ENCODE measurements around the gene SET. TPM values are rescaled to one million over a fixed set of nuclear protein-coding genes. Genes with fewer than 3 reads are reported as not detected.

Gene SET
- total and polyA plus RNA-seq, 8 donors = 42.9 to 162 (median 125) TPM

- H3K9me3 ChIP-seq = no peaks in the 10 kb centered on the region
- no peaks in the 10 kb centered on the region for H3K27me3 ChIP-seq
- FAIRE-seq (no peak), DNase-seq (no peak), ATAC-seq (no peak)
- H3K27ac ChIP-seq = no peak overlapping the region
- H3K4me3 ChIP-seq = no peak overlapping the region
- H3K36me3 ChIP-seq = no peaks in the 10 kb centered on the region
- intact Hi-C loops (cut with DNase I) = no loop called here
- TF ChIP-seq CTCF (IDR thresholded peaks at IDR 0.05) = no peak
- no peaks in the 10 kb centered on the region for H3K4me1 ChIP-seq
- WGBS, 2 donors = 92% methylated on average over 22 of the region's 22 CpGs
These were observed 31.9 kb downstream of the SET start for GRCh38 chr9:128720841-128721486.

DNA sequence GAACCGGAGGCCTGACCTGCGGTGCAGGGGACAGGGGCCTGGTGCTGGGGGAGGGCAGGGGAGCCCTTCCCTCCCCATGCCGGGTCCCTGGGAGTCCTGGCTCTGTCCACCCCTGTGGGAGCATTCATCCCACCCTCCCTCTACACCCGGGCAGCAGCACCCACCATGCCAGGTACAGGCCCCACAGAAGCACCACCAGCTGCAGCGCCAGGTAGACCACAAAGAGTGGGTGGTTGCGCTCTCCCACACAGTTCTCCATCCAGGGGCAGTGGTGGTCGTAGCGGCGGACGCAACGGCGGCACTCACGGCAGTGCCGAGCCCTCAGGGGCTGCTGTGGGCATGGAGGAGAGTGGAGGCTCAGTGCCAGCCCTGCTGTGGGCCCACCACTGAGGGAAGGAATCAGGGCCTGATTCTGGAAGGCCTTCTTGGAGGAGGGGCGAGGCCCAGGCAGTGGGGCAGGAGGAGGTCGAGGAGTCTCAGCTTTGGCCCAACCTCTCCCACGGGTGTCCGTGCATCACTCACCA is 32.5 kb downstream of the SET start:
- Histone ChIP-seq H3K4me1 (no peaks in the 10 kb centered on the region), H3K27ac (no peak overlapping the region), H3K36me3 (no peaks in the 10 kb centered on the region), H3K9me3 (no peaks in the 10 kb centered on the region), H3K4me3 (no peak overlapping the region), H3K27me3 (no peaks in the 10 kb centered on the region)
- ATAC-seq = no peak
- WGBS, 2 donors = 90 to 93% methylated on average over 16 to 18 of the region's 18 CpGs
- DNase-seq = peak in 1 of 6 donors; percentile 36
- no peak for TF ChIP-seq CTCF (IDR thresholded peaks at IDR 0.05)
- FAIRE-seq = no peak
- intact Hi-C loops (cut with DNase I) = no loop called here

DNA sequence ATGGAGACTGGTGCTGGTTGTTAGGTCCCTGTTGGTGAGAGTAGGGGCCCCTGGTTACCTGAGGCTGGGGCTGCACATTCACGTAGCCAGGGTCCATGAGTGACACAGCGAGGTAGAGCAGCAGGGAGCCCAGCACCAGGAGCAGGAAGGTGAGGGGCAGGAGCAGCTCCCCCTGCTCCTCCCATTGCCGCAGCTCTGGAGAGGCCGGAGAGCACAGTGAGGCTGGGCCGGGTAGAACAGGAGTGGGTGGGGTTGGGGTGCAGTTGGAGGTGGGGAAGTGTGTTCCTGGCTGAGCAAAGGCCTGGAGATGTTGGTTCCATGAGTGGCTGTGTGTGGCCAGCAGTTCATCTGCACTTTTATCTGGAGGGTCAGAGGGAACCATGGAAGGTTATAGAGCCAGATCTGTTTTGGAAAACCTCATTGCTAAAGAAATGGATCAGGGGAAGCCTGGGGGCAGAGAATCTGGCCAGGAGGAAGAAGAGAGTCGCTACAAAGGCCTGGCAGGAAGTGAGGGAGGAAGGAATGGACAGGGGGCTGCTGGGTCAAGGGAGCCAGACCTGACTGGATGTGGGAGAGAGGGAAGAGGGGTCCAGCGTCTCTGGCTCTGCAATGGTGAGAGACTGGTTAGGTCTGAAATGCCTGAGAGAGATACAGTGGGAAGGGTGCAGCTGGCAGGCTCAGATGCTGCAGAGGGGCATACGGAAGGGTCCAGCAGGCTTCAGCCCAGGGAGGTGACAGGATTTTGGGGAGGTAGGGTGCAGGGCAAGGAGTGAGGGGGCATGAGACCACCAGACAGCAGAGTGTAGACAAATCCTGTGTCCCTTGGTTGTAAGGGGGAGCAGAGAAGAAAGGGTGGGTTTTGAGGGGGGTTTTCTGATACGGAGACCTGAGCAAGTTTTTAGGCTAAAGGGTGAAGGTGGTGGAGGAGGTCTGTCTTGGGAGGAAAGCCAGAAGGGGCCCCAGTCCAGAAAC is 33.6 kb downstream of the SET start:
- Histone ChIP-seq H3K4me3 (no peak overlapping the region), H3K4me1 (no peaks in the 10 kb centered on the region), H3K27ac (no peak overlapping the region), H3K27me3 (no peaks in the 10 kb centered on the region), H3K36me3 (no peaks in the 10 kb centered on the region), H3K9me3 (no peaks in the 10 kb centered on the region)
- no peak for FAIRE-seq
- ATAC-seq = no peak
- intact Hi-C loops (cut with DNase I) = no loop called here
- 58 to 60% methylated on average over 9 of the region's 9 CpGs for WGBS, 2 donors
- TF ChIP-seq CTCF (IDR thresholded peaks at IDR 0.05) = no peak
- peak in 1 of 6 donors; percentile 28 for DNase-seq

GRCh38 chr9:128723352-128723865 is 34.4 kb downstream of the SET start:
- H3K27me3 ChIP-seq = no peaks in the 10 kb centered on the region
- peak overlapping the region; percentile 51 to 77 (median 60) for H3K4me3 ChIP-seq
- DNase-seq = peak in 2 of 6 donors; percentile 45 to 52
- no peaks in the 10 kb centered on the region for H3K36me3 ChIP-seq
- no peaks in the 10 kb centered on the region for H3K4me1 ChIP-seq
- H3K27ac ChIP-seq = peak overlapping the region; percentile 43 to 66 (median 55)
- intact Hi-C loops (cut with DNase I) = no loop called here
- 27 to 32% methylated on average over 7 of the region's 7 CpGs for WGBS, 2 donors
- H3K9me3 ChIP-seq = no peaks in the 10 kb centered on the region
- no peak for FAIRE-seq
- TF ChIP-seq CTCF (IDR thresholded peaks at IDR 0.05) = no peak
- no peak for ATAC-seq

Data from pancreas (tissue), 10 donors.